SK-N-SH (cell line): Measurements from ENCODE around the gene KIF25. TPM values are rescaled to one million over a fixed set of nuclear protein-coding genes. Genes with fewer than 3 reads are reported as not detected.

Source experiments
- CTCF ChIA-PET: fragments of 300-600, 350-600 bp; formaldehyde crosslinking; extraction: SDS; loops from one replicate; lab custom pipeline; 2021; lab: Yijun Ruan, JAX
- POLR2A ChIA-PET: fragments of 350-600 bp; sonication (Branson Sonifier 250); formaldehyde crosslinking; extraction: SDS; loops from one replicate; lab custom pipeline; 2020; ENCODE audit warnings: antibody characterized with exemption, inconsistent platforms; lab: Yijun Ruan, JAX
- DNase-seq: peaks from one replicate; pipeline ENCODE4 v3.0.0; 2012
- H2AFZ ChIP-seq: fragments of 200-600 bp; sonication (generic); 2 replicates; pipeline ENCODE4 v1.8.1; 2016; ENCODE audit warnings: antibody characterized with exemption, mild to moderate bottlenecking, low read depth
- H3F3A ChIP-seq: fragments of 200-600 bp; sonication (generic); replicated peaks from 2 replicates; pipeline ENCODE3; 2016; ENCODE audit warnings: antibody characterized with exemption, mild to moderate bottlenecking; ENCODE audit not compliant: insufficient read depth
- H3K27ac ChIP-seq, 2 experiments: fragments of 200-500 bp in 1 of 2; fragments of 200-600 bp in 1 of 2; sonication (Bioruptor generic) in 1 of 2; sonication (generic), shearing (Covaris generic) in 1 of 2; 2 replicates each; pipeline versions ENCODE4 v1.5.1 to v1.6.1; 2014 to 2016; ENCODE audit warnings: low read depth in 2 of 2, inconsistent platforms in 1 of 2, low read length in 1 of 2, mild to moderate bottlenecking in 1 of 2, mixed read lengths in 1 of 2
- H3K27me3 ChIP-seq: fragments of 200-600 bp; sonication (generic), shearing (Covaris generic); 2 replicates; pipeline ENCODE4 v1.6.1; 2016; ENCODE audit warnings: mixed run types; ENCODE audit not compliant: insufficient read depth
- H3K36me3 ChIP-seq, 2 experiments: fragments of 200-500 bp in 1 of 2; fragments of 200-600 bp in 1 of 2; sonication (Bioruptor generic) in 1 of 2; sonication (generic) in 1 of 2; replicated peaks in 1 of 2; 2 replicates each; pipeline versions ENCODE3 to v1.5.1; 2014 to 2016; ENCODE audit warnings: low read length in 1 of 2, mild to moderate bottlenecking in 1 of 2; ENCODE audit not compliant: insufficient read depth in 2 of 2, control insufficient read depth in 1 of 2
- H3K4me1 ChIP-seq, 2 experiments: fragments of 200-500 bp in 1 of 2; fragments of 200-600 bp in 1 of 2; sonication (Bioruptor generic) in 1 of 2; sonication (generic), shearing (Covaris generic) in 1 of 2; 2 replicates each; pipeline versions ENCODE4 v1.5.1 to v1.6.1; 2014 to 2016; ENCODE audit warnings: low read depth in 1 of 2, low read length in 1 of 2, mixed run types in 1 of 2; ENCODE audit not compliant: insufficient read depth in 2 of 2, control insufficient read depth in 1 of 2
- H3K4me2 ChIP-seq: fragments of 200-600 bp; sonication (generic), shearing (Covaris generic); 2 replicates; pipeline ENCODE4 v1.6.1; 2017; ENCODE audit warnings: mixed run types
- H3K4me3 ChIP-seq, 2 experiments: fragments of 200-500 bp in 1 of 2; fragments of 200-600 bp in 1 of 2; sonication (Bioruptor generic) in 1 of 2; sonication (generic), shearing (Covaris generic) in 1 of 2; 2 replicates each; pipeline versions ENCODE4 v1.5.1 to v1.8.1; 2014 to 2016; ENCODE audit warnings: low read depth in 2 of 2, inconsistent platforms in 1 of 2, low read length in 1 of 2, mild to moderate bottlenecking in 1 of 2, mixed read lengths in 1 of 2, moderate library complexity in 1 of 2
- H3K79me2 ChIP-seq: fragments of 200-600 bp; sonication (generic); 2 replicates; pipeline ENCODE4 v1.8.1; 2017; ENCODE audit warnings: mild to moderate bottlenecking; ENCODE audit not compliant: insufficient read depth
- H3K9ac ChIP-seq: fragments of 200-600 bp; sonication (generic); 2 replicates; pipeline ENCODE4 v1.6.1; 2017; ENCODE audit warnings: mixed run types
- H3K9me2 ChIP-seq: fragments of 200-600 bp; sonication (generic); 2 replicates; pipeline ENCODE4 v1.6.1; 2017; ENCODE audit warnings: mixed run types
- H3K9me3 ChIP-seq: fragments of 200-600 bp; sonication (generic); 2 replicates; pipeline ENCODE4 v1.6.1; 2017; ENCODE audit warnings: mixed run types, mild to moderate bottlenecking, moderate library complexity
- H4K20me1 ChIP-seq: fragments of 200-600 bp; sonication (generic); 2 replicates; pipeline ENCODE4 v1.6.1; 2017; ENCODE audit warnings: mild to moderate bottlenecking, mixed run types; ENCODE audit not compliant: insufficient read depth
- CTCF ChIP-seq: fragments of 200-600 bp; sonication (generic); IDR thresholded peaks from 2 replicates; pipeline ENCODE4 v1.6.1; 2017; ENCODE audit warnings: antibody characterized with exemption, mild to moderate bottlenecking, moderate library complexity
- EP300 ChIP-seq, 2 experiments: IDR thresholded peaks; 2 replicates each; pipeline versions ENCODE4 v1.4.0 to v1.6.1; 2012; ENCODE audit warnings: borderline replicate concordance in 1 of 2, low read depth in 1 of 2, low read length in 1 of 2
- FOXM1 ChIP-seq: IDR thresholded peaks from 2 replicates; pipeline ENCODE4 v1.4.0; 2012; ENCODE audit warnings: low read depth, mild to moderate bottlenecking
- GABPA ChIP-seq: IDR thresholded peaks from 2 replicates; pipeline ENCODE4 v1.4.0; 2012; ENCODE audit warnings: low read depth, mild to moderate bottlenecking
- IRF3 ChIP-seq: fragments of 150-350 bp; IDR thresholded peaks from 2 replicates; pipeline ENCODE4 v1.6.1; 2016; ENCODE audit warnings: mild to moderate bottlenecking, low read depth, low read length
- MAX ChIP-seq: IDR thresholded peaks from 2 replicates; pipeline ENCODE4 v1.4.0; 2012; ENCODE audit warnings: low read depth
- MEF2A ChIP-seq: IDR thresholded peaks from 2 replicates; pipeline ENCODE4 v1.4.0; 2012; ENCODE audit warnings: low read depth, borderline replicate concordance
- NFIC ChIP-seq: IDR thresholded peaks from 2 replicates; pipeline ENCODE4 v1.4.0; 2012; ENCODE audit warnings: borderline replicate concordance
- PBX3 ChIP-seq: IDR thresholded peaks from 2 replicates; pipeline ENCODE4; 2012
- RAD21 ChIP-seq: IDR thresholded peaks from 2 replicates; pipeline ENCODE4 v1.6.1; 2012; ENCODE audit warnings: mild to moderate bottlenecking, low read length
- REST ChIP-seq: IDR thresholded peaks from 2 replicates; pipeline ENCODE4 v1.6.1; 2012; ENCODE audit warnings: mild to moderate bottlenecking, low read depth, low read length, moderate library complexity
- SMC3 ChIP-seq: IDR thresholded peaks from 2 replicates; pipeline ENCODE4 v1.6.1; 2012; ENCODE audit warnings: low read depth, low read length, improper control_type of control experiment
- TCF12 ChIP-seq: IDR thresholded peaks from 2 replicates; pipeline ENCODE4 v1.4.0; 2012
- USF2 ChIP-seq: fragments of 150-350 bp; IDR thresholded peaks from 2 replicates; pipeline ENCODE4 v1.6.1; 2017; ENCODE audit warnings: antibody characterized with exemption, low read length, low read depth, borderline replicate concordance
- YY1 ChIP-seq: IDR thresholded peaks from 2 replicates; pipeline ENCODE4 v1.4.0; 2012; ENCODE audit warnings: low read depth, mild to moderate bottlenecking
- WGBS: methylation state at CpG from one replicate; pipeline ENCODE4 v1.1.6; 2017; ENCODE audit warnings: low lambda C conversion rate; 5-methylcytosine and 5-hydroxymethylcytosine counted together
- polyA plus RNA-seq, 3 experiments: library from polyadenylated mRNA; depleted of rRNA; stranded (reverse); fragments of >200 nt; gene quantifications; 2 replicates each; pipeline ENCODE4 v1.2.3, GENCODE V29; 2012

KIF25 gene
- polyA plus RNA-seq, 1 of the 3 experiments (the other 2 are of a cell fraction), result not detected

- Histone ChIP-seq H4K20me1 (no peaks in the 10 kb centered on the region), H3K4me3 (no peak overlapping the region), H3K9ac (no peak overlapping the region), H3K9me3 (no peaks in the 10 kb centered on the region), H3K36me3 (no peaks in the 10 kb centered on the region), H3K4me2 (no peak overlapping the region), H3K79me2 (no peaks in the 10 kb centered on the region), H3F3A (no peaks in the 10 kb centered on the region), H3K9me2 (no peaks in the 10 kb centered on the region), H2AFZ (no peak overlapping the region), H3K4me1 (no peaks in the 10 kb centered on the region), H3K27ac (no peak overlapping the region), H3K27me3 (no peaks in the 10 kb centered on the region)
- no peak for DNase-seq
- WGBS, result 38% methylated on average over 6 of the region's 11 CpGs
- TF ChIP-seq REST (no peak), FOXM1 (no peak), EP300 (IDR thresholded peaks at IDR 0.05; ENCODE audit: borderline replicate concordance in 1 of 2, low read depth in 1 of 2, low read length in 1 of 2) (no peak), TCF12 (no peak), MEF2A (no peak), RAD21 (no peak), CTCF (no peak), YY1 (no peak), MAX (no peak)
- ChIA-PET CTCF (no interaction called here), POLR2A (no interaction called here)
Observed at GRCh38 chr6:168004945-168005344, 7.5 kb downstream of the KIF25 start.

- 64% methylated on average over 6 of the region's 6 CpGs for WGBS
- Histone ChIP-seq H4K20me1 (no peaks in the 10 kb centered on the region), H3K27ac (no peak overlapping the region), H2AFZ (no peak overlapping the region), H3K9me3 (peaks cover 7% of the 10 kb centered on the region; the same call in 1 of the 2 replicates), H3K79me2 (no peaks in the 10 kb centered on the region), H3K9me2 (no peaks in the 10 kb centered on the region), H3K9ac (no peak overlapping the region), H3K36me3 (no peaks in the 10 kb centered on the region), H3K4me2 (no peak overlapping the region), H3K4me3 (no peak overlapping the region), H3F3A (no peaks in the 10 kb centered on the region), H3K4me1 (no peaks in the 10 kb centered on the region), H3K27me3 (no peaks in the 10 kb centered on the region)
- CTCF ChIA-PET, result no interaction called here
- POLR2A ChIA-PET, result no interaction called here
- DNase-seq, result no peak
- TF ChIP-seq IRF3 (no peak), GABPA (no peak), REST (no peak), SMC3 (no peak), NFIC (no peak), RAD21 (no peak), TCF12 (no peak), MEF2A (no peak), PBX3 (no peak), USF2 (no peak)
Observed at GRCh38 chr6:168005796-168006195, 8.3 kb downstream of the KIF25 start.
